A549 (cell line): ENCODE results near the gene RILPL1. TPM values are rescaled to one million over a fixed set of nuclear protein-coding genes. Genes with fewer than 3 reads are reported as not detected.

ENCODE experiments used
- ATAC-seq, 2 experiments: fragments of 200-7000 bp in 1 of 2; fragments of >200 bp in 1 of 2; cut with Nextera tagmentation in 1 of 2; cut with Tn5 transposase in 1 of 2; 3 replicates each; pipeline versions ENCODE4 v1.8.0 to v1.9.1; 2018 to 2020; ENCODE audit warnings: mild to moderate bottlenecking in 1 of 2, moderate library complexity in 1 of 2
- CTCF ChIA-PET: fragments of 300-600 bp; sonication (Branson Sonifier 250); formaldehyde crosslinking; extraction: SDS; loops from one replicate; lab custom pipeline; 2021; ENCODE audit warnings: antibody characterized with exemption, inconsistent platforms; lab: Yijun Ruan, JAX
- POLR2A ChIA-PET: fragments of 350-600 bp; formaldehyde crosslinking; extraction: SDS; loops from one replicate; lab custom pipeline; 2021; ENCODE audit warnings: antibody characterized with exemption, inconsistent platforms; lab: Yijun Ruan, JAX
- DNase-seq, 2 experiments: peaks; one replicate each; pipeline versions ENCODE4 v3.0.0 to v3.0.0-alpha.2; 2011 to 2016; ENCODE audit warnings: low read depth in 1 of 2, low spot score in 1 of 2
- FAIRE-seq: peaks from 2 replicates; lab custom pipeline; 2011; peaks lifted over from hg19 to GRCh38; lab: Jason Lieb, UNC
- H3K27ac ChIP-seq, 2 experiments: fragments of >200 bp; sonication (Bioruptor Twin); formaldehyde crosslinking; 3 replicates each; pipeline ENCODE4 v1.5.1; 2016 to 2017
- H3K4me1 ChIP-seq: fragments of >200 bp; sonication (Bioruptor Twin); formaldehyde crosslinking; 3 replicates; pipeline ENCODE4 v1.6.1; 2016
- H3K4me2 ChIP-seq: fragments of >200 bp; sonication (Bioruptor Twin); formaldehyde crosslinking; 3 replicates; pipeline ENCODE4 v1.6.1; 2016
- H3K4me3 ChIP-seq: fragments of >200 bp; sonication (Bioruptor Twin); formaldehyde crosslinking; 3 replicates; pipeline ENCODE4 v1.5.1; 2016
- H3K9me3 ChIP-seq: fragments of >200 bp; sonication (Bioruptor Twin); formaldehyde crosslinking; 3 replicates; pipeline ENCODE4 v1.6.1; 2016
- ATOH8 ChIP-seq: fragments of 250-450 bp; sonication (Bioruptor Pico); IDR thresholded peaks from 2 replicates; pipeline ENCODE4 v1.5.0; 2020; ENCODE audit warnings: low read depth, mild to moderate bottlenecking, moderate library complexity
- BCL3 ChIP-seq: fragments of >200 bp; sonication (Bioruptor Twin); formaldehyde crosslinking; IDR thresholded peaks from 3 replicates; pipeline ENCODE4 v1.6.1; 2016
- CBX2 ChIP-seq: fragments of 200-600 bp; sonication (generic); IDR thresholded peaks from 2 replicates; pipeline ENCODE4 v1.6.1; 2016; ENCODE audit warnings: low read depth, mild to moderate bottlenecking, borderline replicate concordance
- CEBPB ChIP-seq, 2 experiments: fragments of >200 bp in 1 of 2; sonication (Bioruptor Twin) in 1 of 2; formaldehyde crosslinking in 1 of 2; IDR thresholded peaks; 2 replicates each; pipeline ENCODE4 v1.6.1; 2012 to 2016
- CTCF ChIP-seq: fragments of >200 bp; sonication (Bioruptor Twin); formaldehyde crosslinking; IDR thresholded peaks from 3 replicates; pipeline ENCODE4 v1.5.1; 2016
- E2F6 ChIP-seq: IDR thresholded peaks from 2 replicates; pipeline ENCODE4 v1.6.1; 2012; ENCODE audit warnings: low read depth, borderline replicate concordance
- EHF ChIP-seq: fragments of 250-450 bp; sonication (Bioruptor Pico); IDR thresholded peaks from 2 replicates; pipeline ENCODE4 v1.5.0; 2020; ENCODE audit warnings: mild to moderate bottlenecking
- EHMT2 ChIP-seq: fragments of 200-600 bp; sonication (generic); IDR thresholded peaks from 2 replicates; pipeline ENCODE4 v1.6.1; 2016; ENCODE audit warnings: antibody characterized with exemption, low read depth, mild to moderate bottlenecking, moderate library complexity
- FOXS1 ChIP-seq: fragments of 250-450 bp; sonication (Bioruptor Pico); IDR thresholded peaks from 2 replicates; pipeline ENCODE4 v1.5.0; 2020; ENCODE audit warnings: mild to moderate bottlenecking, moderate library complexity
- HES2 ChIP-seq: fragments of >200 bp; sonication (Bioruptor Twin); formaldehyde crosslinking; IDR thresholded peaks from 2 replicates; pipeline ENCODE4 v1.6.1; 2016
- HEYL ChIP-seq: fragments of 250-450 bp; sonication (Bioruptor Pico); IDR thresholded peaks from 2 replicates; pipeline ENCODE4 v1.8.0; 2021; ENCODE audit warnings: mild to moderate bottlenecking, moderate library complexity
- HOXA7 ChIP-seq: fragments of 250-450 bp; sonication (Bioruptor Pico); IDR thresholded peaks from 2 replicates; pipeline ENCODE4 v1.5.0; 2020; ENCODE audit warnings: mild to moderate bottlenecking, moderate library complexity
- HOXB5 ChIP-seq: fragments of 250-450 bp; sonication (Bioruptor Pico); IDR thresholded peaks from 2 replicates; pipeline ENCODE4 v1.5.0; 2020; ENCODE audit warnings: mild to moderate bottlenecking, moderate library complexity
- KDM5A ChIP-seq: fragments of 200-600 bp; sonication (generic); IDR thresholded peaks from 2 replicates; pipeline ENCODE4 v1.6.1; 2016; ENCODE audit warnings: antibody characterized with exemption, mild to moderate bottlenecking
- MAFK ChIP-seq: fragments of 450-650 bp; IDR thresholded peaks from 2 replicates; pipeline ENCODE4 v1.6.1; 2014; ENCODE audit not compliant: partially characterized antibody
- MAX ChIP-seq: IDR thresholded peaks from 2 replicates; pipeline ENCODE4 v1.6.1; 2012
- MAZ ChIP-seq: fragments of 150-350 bp; IDR thresholded peaks from 2 replicates; pipeline ENCODE4 v1.6.1; 2014; ENCODE audit warnings: antibody characterized with exemption, low read depth, low read length, borderline replicate concordance
- PBX3 ChIP-seq: IDR thresholded peaks from 2 replicates; pipeline ENCODE4 v1.6.1; 2012
- REST ChIP-seq: fragments of 200-600 bp; sonication (generic); IDR thresholded peaks from 2 replicates; pipeline ENCODE4 v1.6.1; 2016; ENCODE audit warnings: antibody characterized with exemption, mild to moderate bottlenecking, moderate library complexity
- TFCP2L1 ChIP-seq: fragments of 250-450 bp; sonication (Bioruptor Pico); IDR thresholded peaks from 2 replicates; pipeline ENCODE4 v1.5.0; 2021; ENCODE audit warnings: mild to moderate bottlenecking
- TP53 ChIP-seq: fragments of 250-450 bp; sonication (Bioruptor Pico); IDR thresholded peaks from 2 replicates; pipeline ENCODE4 v1.5.0; 2021; ENCODE audit warnings: mild to moderate bottlenecking, moderate library complexity
- ZC3H11A ChIP-seq: fragments of 450-650 bp; IDR thresholded peaks from 2 replicates; pipeline ENCODE4 v1.6.1; 2014; ENCODE audit warnings: antibody characterized with exemption, mild to moderate bottlenecking
- ZFP36 ChIP-seq: fragments of 450-650 bp; IDR thresholded peaks from 2 replicates; pipeline ENCODE4 v1.6.1; 2014; ENCODE audit warnings: borderline replicate concordance; ENCODE audit not compliant: partially characterized antibody
- ZNF302 ChIP-seq: fragments of 250-450 bp; sonication (Bioruptor Pico); IDR thresholded peaks from 2 replicates; pipeline ENCODE4 v1.9.0; 2021; ENCODE audit warnings: inconsistent platforms, mild to moderate bottlenecking, moderate library complexity
- WGBS: methylation state at CpG from one replicate; pipeline ENCODE4 v1.1.6; 2017; ENCODE audit errors: missing lambda C conversion rate; 5-methylcytosine and 5-hydroxymethylcytosine counted together
- polyA plus RNA-seq, 4 experiments: library from polyadenylated mRNA; depleted of rRNA in 3 of 4; stranded (reverse); fragments of >200 nt; fragmentation: RNase III in 1 of 4; extraction: RNeasy Plus Mini Kit Qiagen cat#74134 plus additional on column Dnase treatment in 1 of 4; gene quantifications; 2 replicates in 3 of 4; 3 replicates in 1 of 4; pipeline ENCODE4 v1.2.3, GENCODE V29; 2011 to 2017

RILPL1 gene
- polyA plus RNA-seq, 2 of the 4 experiments (the other 2 are of a cell fraction) = 8.0 to 14.2 TPM

- FAIRE-seq (no peak), ATAC-seq (no peak), DNase-seq (no peak)
- Histone ChIP-seq H3K27ac (no peak overlapping the region), H3K4me2 (no peak overlapping the region), H3K9me3 (no peaks in the 10 kb centered on the region), H3K4me3 (no peak overlapping the region), H3K4me1 (no peaks in the 10 kb centered on the region)
- 94% methylated on average over 13 of the region's 13 CpGs for WGBS
- ChIA-PET CTCF (interaction anchor here (0.8 kb wide), 1 partner anchor 10 kb away, joined by 3 read pairs; no protein-coding TSS in a partner anchor), POLR2A (no interaction called here)
- no peak for TF ChIP-seq ZC3H11A
- TF ChIP-seq CTCF = no peak
- no peak for TF ChIP-seq ATOH8
- no peak for TF ChIP-seq FOXS1 (CRISPR knock-in tag)
- no peak for TF ChIP-seq MAZ
- no peak for TF ChIP-seq MAFK
- no peak for TF ChIP-seq TP53
- no peak for TF ChIP-seq CBX2
- no peak for TF ChIP-seq PBX3
- no peak for TF ChIP-seq ZNF302
- no peak for TF ChIP-seq E2F6
- TF ChIP-seq HOXB5 (CRISPR knock-in tag) = no peak
- TF ChIP-seq KDM5A = no peak
- no peak for TF ChIP-seq EHF (CRISPR knock-in tag)
- no peak for TF ChIP-seq HES2
These were observed 42.0 kb downstream of the RILPL1 start for GRCh38 chr12:123491481-123491880.

GRCh38 chr12:123491056-123491455 is 42.5 kb downstream of the RILPL1 start:
- POLR2A ChIA-PET = no interaction called here
- ATAC-seq (no peak), FAIRE-seq (no peak), DNase-seq (no peak)
- Histone ChIP-seq H3K9me3 (no peaks in the 10 kb centered on the region), H3K4me3 (no peak overlapping the region), H3K27ac (no peak overlapping the region), H3K4me2 (no peak overlapping the region), H3K4me1 (no peaks in the 10 kb centered on the region)
- CTCF ChIA-PET = interaction anchor here (0.8 kb wide), 1 partner anchor 10 kb away, joined by 3 read pairs; no protein-coding TSS in a partner anchor
- 97% methylated on average over 10 of the region's 11 CpGs for WGBS
- TF ChIP-seq CTCF (no peak), TP53 (no peak), EHMT2 (no peak), PBX3 (no peak), REST (no peak), BCL3 (no peak), HOXA7 (no peak), CEBPB (IDR thresholded peaks at IDR 0.05) (no peak), FOXS1 (CRISPR knock-in tag) (no peak), MAX (no peak), TFCP2L1 (CRISPR knock-in tag) (no peak), HEYL (CRISPR knock-in tag) (no peak), ZFP36 (no peak)
